NB4 (cell line): Measurements from ENCODE around the gene DBNDD2.

Experiments
- CTCF ChIP-seq: IDR thresholded peaks from one replicate; pipeline ENCODE4 v1.5.1; 2012; ENCODE audit warnings: low read depth, low read length
- MAX ChIP-seq: IDR thresholded peaks from 2 replicates; pipeline ENCODE4 v1.6.1; 2011; ENCODE audit warnings: low read depth, low read length
- MYC ChIP-seq: IDR thresholded peaks from 2 replicates; pipeline ENCODE4 v1.6.1; 2011; ENCODE audit warnings: low read depth, low read length
- POLR2A ChIP-seq: IDR thresholded peaks from 2 replicates; pipeline ENCODE4 v1.6.1; 2011; ENCODE audit warnings: mild to moderate bottlenecking; ENCODE audit not compliant: insufficient read length; ENCODE audit errors: extremely low read depth

GRCh38 chr20:45405571-45406259 lies 2.4 kb upstream of the DBNDD2 start:
- TF ChIP-seq CTCF (no peak), POLR2A (no peak), MAX (no peak), MYC (no peak)
